ENCODE results near the gene AHCY.

DNA sequence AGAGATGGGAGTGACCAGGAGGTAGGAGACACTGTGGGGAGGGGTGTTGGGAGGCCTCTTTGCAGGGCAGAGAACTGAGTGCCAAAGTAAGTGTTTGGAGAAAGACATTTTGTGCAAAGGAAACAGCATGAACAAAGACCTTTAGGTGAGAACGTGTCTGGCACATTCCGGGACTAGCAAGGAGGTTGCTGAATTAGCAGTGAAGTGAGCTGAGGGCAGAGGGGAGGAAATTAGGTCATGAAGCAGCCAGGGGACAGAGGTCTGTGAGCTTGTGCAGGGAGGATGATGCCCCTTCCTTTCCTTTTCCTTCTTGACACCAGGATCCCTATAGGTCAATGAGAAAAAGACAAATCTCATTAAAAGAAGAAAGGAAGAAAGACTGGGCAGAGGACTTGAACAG, 21.4 kb upstream of the AHCY start:
- TF ChIP-seq SIN3A (IDR thresholded peaks at IDR 0.05; ENCODE audit: borderline replicate concordance, insufficient read depth, low read length) (no peak), POLR2AphosphoS5 (IDR thresholded peaks at IDR 0.05; ENCODE audit: low read depth, low read length) (no peak), TAF1 (IDR thresholded peaks at IDR 0.05; ENCODE audit: borderline replicate concordance, insufficient read depth, low read length) (no peak), FOXP2 (optimal IDR thresholded peaks at IDR 0.05; ENCODE audit: borderline replicate concordance, extremely low read depth, extremely low read length, insufficient read depth) (no peak), REST (IDR thresholded peaks at IDR 0.05; ENCODE audit: insufficient read depth in 1 of 2, low read depth in 2 of 2, low read length in 2 of 2) (no peak)
